GM21423 (cell line): ENCODE results near the gene KANK2.
"Not testable (repeated sequence)": the region's sequence is repeated elsewhere in the genome, so short reads cannot be mapped to it uniquely, and the experiment has no call there.

Source experiments
- ATAC-seq: cut with Tn5 transposase; IDR thresholded peaks from one replicate; pipeline ENCODE4 v1.9.1; 2021; ENCODE audit warnings: mild to moderate bottlenecking, moderate library complexity; ENCODE audit not compliant: unreplicated experiment

KANK2 gene

DNA sequence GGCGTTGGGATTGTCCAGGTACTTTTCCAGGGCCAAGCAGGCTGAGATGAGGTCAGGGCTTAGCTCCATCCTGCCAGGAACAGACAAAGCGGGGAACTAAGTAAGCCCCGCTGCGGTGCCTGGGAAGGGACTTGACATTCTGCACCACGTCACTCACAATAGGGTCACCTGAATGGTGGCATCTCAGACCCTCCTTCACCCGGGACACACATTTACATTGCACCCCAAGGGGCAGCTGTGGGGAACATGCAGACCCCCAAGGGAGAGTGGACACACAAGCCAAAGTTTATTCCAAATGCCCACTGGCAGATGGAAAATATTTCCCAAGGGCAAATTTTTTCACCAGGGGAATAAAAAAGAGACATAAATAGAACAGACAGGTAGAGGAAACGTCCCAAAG is 21.4 kb downstream of the KANK2 start:
- no peak for ATAC-seq

DNA sequence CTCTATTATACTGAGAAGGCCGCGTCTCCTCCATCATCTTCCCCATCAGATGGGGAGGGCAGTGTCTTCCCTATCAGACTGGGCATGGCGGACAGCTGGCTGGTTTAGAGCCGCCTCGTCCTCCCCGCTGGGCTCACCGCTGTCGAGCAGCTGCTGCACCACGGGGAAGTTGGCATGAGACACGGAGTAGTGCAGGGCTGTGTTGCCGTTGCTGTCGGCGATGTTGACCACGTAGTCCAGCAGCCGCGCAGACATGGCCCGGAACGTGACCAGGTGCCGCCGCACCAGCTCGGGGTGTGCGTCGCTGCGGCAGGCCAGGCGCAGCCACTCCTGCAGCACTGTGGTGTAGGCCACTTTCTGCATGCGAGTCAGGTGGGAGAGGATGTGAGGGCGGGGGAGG is 23.0 kb downstream of the KANK2 start:
- no peak for ATAC-seq

DNA sequence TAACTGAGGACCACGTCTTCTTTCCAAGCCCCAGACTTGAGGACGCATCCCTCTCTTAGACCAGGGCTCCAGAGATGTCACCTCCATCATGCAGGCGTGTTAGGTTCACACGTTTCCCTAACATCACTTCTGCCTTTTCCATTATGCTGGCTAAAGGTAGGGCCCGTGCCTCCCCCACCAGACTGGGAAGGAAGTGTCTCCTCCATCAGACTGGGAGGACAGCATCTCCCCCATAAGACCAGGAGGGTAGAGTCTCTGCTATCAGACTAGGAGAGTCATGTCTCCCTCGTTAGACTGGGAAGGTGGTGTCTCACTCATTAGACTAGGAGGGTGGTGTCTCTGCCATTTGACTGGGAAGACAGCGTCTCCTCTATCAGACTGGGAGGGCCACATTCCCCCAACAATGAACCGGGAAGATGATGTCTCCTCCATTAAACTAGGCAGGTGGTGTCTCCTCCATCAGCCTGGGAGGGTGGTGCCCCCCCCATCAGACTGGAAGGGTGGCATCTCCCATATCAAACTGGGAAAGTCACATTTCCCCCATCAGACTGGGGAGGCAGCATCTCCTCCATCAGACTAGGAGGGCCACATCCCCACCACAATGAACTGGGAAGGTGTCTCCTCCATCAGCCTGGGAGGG is 23.7 kb downstream of the KANK2 start:
- no peak for ATAC-seq

DNA sequence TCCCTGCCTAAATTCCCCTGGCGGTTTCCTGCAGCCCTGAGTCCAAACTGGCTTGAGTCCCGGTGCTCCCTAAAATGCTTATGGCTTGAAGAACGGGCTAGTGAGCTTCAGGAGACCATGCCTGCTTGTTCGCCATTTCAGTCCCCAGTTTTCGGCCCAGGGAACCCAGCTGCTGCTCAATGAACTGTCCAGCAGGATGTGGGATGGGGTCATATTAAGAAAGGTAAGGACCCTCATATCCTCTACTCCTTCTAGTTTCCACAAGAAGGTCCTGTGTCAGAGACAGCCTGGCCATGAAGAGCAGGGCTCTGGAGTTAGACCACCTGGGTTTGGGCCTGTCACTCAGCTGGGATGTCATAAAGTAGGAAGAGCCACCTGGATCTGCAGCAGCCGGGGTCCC is 24.8 kb downstream of the KANK2 start:
- no peak for ATAC-seq

DNA sequence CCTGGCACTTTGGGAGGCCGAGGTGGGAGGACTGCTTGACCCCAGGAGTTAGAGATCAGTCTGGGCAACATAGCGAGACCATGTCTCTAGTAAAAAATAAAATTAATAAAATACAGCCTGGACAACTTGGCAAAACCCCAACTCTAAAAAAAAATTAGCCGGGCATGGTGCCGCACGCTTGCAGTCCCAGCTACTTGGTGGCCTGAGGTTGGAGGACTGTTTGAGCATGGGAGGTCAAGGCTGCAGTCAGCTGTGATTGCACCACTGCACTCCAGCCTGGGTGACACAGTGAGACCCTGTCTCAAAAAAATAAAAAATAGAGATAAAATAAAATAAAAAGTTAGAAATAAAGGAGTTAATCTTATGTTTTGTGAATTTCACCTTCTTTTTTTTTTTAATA is 26.2 kb downstream of the KANK2 start:
- no peak for ATAC-seq

DNA sequence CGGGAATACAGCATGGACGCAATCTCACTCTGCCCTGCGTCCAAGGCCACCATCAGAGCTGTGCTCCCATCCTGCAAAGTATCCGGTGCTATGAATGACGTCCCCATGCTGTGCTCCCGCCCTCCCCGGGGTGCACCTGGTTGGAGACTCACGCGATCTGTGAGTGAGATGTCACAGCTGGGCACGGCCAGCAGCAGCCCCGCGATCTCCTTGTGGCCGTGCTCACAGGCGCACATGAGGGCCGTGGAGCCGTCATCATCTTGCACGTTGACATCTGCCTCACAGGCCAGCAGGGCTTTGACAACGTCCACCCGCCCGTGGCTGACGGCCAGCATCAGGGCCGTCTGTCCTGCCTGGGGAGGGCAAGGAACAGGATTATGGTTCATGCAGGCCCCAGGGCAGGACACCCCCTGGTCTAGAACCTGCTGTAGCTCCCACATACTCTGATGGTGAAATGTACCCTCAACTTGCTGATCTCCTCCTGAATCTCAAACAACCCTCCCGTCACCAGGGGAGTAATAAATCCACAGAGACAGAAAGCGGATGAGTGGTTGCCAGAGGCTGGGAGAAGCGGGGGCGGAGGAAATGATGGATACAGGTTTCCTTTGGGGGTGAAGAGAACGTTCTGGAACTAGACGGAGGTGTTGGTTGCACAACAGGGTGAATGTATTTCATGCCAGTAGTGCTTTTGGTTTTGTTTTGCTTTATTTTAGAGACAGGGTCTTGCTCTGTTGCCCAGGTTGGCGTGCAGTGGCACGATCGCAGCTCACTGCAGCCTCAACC is 27.3 kb downstream of the KANK2 start:
- no peak for ATAC-seq

DNA sequence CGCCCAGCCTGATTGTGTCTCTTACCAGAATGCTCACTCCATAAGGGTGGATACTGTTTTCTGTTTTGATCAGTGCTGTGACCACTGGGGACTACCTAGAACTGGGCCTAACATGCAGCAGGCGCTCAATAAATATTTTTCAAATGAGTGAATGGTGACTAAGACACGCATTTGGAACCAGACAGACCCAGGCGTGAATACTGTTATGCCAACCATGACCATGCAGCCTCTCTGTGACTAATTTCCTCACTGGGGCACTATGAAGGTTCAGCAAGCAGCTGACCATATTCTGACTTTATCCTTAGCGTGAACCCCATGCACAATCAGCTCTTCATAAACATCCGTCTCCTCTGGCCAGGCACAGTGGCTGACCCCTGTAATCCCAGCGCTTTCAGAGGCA is 28.8 kb downstream of the KANK2 start:
- no peak for ATAC-seq

DNA sequence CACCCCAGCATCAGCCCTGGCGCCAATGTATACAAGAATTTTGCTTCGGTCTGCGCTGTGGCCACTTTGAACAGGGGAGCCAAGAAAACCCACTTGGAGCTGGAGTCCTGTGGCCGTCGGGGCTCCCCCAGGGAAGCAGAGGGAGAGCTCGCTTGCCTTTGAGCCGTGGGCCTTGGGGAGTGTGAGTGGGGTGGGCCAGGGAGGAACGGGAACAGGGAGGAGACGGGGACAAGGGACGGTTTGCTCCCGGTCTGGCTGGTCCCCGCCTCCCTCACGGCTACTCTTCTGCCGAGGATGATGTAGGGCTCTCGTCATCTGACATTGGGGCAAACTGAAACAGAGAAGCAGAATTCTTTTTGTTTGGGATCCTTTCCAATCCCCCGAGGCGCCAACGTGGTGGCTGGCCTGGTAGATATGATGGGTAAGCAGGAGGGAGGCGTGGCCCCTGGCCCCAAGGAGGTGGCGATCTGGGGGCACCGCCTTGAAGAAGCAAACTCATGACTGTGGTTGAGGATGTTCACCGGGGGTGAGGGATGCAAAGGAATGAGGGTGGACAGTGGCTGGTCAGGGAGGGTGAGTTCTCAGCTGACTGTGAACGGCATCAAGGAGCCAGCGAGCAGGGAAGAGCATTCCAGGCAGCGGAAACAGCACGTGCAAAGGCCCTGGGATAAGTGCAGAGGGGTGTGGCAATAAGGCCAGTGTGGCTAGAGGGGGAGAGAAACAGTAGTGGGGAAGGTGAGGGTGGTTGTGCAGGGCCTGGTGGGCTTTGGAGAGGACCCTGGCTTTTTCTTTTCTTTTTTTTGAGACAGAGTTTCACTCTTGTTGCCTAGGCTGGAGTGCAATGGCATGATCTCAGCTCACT is 30.8 kb downstream of the KANK2 start:
- ATAC-seq, result no peak

DNA sequence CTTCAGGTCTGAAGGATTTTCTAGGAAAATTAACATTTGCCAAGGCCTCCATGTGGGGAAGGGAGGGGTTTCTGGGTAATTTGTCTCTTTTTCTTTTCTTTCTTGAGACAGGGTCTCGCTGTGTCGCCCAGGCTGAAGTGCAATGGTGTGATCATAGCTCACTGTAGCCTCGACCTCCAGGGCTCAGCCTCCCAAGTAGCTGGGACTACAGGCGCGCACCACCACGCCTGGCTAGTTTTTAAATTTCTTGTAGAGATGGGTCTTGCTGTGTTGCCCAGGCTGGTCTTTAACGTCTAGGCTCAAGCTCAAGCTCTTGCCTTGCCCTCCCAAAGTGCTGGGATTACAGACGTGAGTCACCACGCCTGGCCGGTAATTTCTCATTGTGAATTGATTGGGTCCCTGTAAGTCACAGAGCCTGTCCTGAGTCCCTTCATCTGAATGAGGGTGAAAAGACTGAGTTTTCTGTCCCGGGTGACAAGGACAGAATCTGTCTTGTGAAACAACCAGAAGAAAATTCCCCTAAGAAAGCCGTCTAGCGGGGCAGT is 31.8 kb downstream of the KANK2 start:
- ATAC-seq, result no peak

DNA sequence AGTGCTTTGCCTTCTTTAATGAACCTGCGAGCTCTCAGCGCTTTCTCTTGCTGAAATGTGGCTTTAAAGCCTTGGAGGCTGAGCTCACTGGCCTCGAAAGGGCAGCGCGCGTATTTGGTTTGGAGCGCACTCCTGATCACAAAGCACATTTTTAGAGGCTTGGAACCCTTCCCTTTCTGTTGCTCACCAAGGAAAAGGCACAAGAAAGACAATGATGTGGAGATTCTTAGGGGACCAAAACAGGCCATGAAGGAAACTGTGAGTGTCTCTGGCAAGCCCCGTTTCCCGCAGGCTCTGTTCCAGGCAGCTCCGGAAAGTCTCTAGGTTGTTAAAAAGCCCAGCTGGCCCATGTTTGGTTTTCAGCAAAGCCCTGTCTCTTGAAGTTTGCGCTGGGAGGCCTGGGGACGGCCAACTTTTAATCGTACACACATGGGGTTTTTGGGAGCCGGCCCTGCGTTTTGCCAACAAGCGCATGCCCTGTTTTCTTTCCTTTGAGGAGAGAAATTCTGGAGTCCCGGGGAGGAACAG is 32.4 kb downstream of the KANK2 start:
- ATAC-seq, result no peak

DNA sequence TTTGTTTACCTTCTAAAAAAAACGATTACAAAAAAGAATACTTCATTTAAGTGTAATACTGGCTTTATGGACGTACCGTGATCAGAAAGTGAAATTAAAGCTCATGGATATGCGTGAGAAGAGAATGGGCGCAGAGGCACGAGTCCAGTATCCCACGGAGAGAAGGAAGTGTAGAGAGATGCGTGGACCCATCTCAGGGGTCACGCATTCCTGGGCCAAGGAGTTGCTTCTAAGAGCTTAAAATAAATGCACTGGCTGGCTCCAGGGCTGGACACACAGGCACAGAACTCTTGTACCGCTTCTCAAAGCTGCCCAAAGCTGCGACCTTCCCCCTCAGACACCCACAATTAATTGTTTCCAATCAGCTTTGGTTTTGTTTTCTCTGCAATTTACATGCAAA is 33.0 kb downstream of the KANK2 start:
- ATAC-seq, result no peak

DNA sequence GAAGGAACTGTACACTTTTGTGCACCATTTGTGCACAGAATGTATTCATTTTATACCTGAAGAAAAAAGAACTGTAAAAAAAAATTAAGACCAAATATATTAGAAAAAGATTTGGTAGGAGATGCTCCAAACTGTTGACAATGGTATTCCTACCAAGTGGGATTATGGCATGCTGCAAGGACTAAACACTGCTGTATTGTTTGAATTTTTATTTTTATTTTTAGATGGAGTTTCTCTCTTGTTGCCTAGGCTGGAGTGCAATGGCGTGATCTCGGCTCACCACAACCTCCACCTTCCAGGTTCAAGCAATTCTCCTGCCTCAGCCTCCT is 36.9 kb downstream of the KANK2 start:
- ATAC-seq, result not testable (repeated sequence)

DNA sequence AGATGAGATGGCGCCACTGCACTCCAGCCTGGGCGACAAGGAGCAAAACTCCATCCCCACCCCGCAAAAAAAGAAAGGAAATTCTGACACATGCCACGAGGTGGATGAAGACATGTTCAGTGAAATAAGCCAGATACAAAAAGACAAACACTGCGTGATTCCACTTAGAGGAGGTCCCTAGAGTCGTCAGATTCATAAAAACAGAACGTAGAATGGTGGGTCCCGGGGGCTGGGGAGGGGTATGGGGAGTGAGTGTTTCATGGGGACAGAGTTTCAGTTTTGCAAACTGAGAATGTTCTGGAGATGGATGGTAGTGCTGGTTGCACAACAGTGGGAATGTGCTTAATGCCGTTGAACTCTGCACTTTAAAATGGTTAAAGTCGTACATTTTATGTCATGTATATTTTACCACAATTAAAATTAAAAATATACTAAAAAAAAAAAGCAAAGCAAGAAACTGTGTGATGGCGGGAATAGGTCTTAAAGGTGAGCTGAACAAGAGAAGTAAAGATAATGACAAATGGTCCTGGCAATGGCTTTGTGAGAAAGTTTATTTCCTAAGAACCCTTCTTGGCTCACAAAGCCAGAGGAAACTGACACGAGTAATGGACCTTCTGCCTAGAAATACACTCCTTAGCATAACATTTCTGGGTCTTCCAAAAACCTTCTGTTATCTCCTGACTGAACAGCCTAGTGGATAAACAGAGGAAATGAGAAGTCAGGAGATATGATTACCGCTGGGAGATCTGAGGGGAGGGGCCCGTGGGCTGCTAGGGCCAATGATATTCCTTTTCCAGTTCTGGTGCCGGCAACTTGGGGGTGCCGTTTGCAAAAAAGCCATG is 37.5 kb downstream of the KANK2 start:
- no peak for ATAC-seq

DNA sequence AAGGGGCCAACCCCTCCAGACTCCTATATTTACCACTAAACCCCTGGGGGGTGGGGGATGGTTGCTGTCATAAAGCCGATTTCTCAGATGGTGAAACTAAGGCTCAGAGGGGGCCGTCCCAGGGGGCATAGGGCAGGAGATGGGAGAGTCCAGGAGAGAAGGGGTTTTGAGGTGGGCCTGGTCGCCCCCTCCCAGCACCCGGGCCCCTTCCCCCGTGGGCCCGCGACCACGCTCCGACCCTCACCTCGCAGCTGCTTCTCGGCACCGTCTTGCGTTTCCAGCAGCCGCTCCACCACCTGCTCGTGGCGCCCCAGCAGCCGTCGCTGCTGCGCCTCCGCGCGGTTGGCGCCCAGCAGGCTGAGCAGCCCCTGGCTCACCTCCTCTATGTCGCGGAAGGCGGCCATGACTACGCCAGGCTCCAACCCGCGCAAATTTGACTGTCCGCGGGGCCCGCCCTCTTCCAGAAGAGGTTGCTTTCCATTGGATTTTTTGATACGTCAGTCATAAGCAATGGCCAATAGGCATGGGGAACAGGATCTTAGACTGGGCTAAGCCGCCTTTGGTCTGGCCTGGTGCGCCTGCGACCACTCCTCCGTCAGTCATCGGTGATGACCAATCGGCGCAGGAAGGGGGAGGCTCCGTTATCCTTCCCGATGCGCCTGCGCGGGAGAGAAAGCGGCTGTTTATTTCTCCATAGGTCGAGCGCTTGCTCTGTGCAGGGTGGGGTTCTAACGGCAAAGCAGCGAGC is 41.8 kb downstream of the KANK2 start, which contains the start of gene SPC24:
TSS of gene SPC24 (minus strand) at position 410 of the 748 bp plus-strand sequence. CDS start at position 404, 6 bp downstream.
- peak; percentile 97 for ATAC-seq

DNA sequence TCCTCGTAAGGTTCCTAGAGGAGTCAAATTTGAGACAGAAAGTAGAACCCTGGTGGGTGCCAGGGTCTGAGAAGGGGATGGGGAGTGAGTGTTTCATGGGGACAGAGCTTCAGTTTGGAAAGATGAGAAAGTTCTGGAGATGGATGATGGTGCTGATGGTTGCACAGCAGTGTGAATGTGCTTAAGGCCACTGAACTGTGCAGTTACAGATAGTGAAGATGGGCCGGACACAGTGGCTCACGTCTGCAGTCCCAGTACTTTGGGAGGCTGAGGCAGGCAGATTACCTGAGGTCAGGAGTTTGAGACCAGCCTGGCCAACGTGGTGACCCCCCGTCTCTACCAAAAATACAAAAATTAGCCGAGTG is 42.7 kb downstream of the KANK2 start:
- no peak for ATAC-seq

DNA sequence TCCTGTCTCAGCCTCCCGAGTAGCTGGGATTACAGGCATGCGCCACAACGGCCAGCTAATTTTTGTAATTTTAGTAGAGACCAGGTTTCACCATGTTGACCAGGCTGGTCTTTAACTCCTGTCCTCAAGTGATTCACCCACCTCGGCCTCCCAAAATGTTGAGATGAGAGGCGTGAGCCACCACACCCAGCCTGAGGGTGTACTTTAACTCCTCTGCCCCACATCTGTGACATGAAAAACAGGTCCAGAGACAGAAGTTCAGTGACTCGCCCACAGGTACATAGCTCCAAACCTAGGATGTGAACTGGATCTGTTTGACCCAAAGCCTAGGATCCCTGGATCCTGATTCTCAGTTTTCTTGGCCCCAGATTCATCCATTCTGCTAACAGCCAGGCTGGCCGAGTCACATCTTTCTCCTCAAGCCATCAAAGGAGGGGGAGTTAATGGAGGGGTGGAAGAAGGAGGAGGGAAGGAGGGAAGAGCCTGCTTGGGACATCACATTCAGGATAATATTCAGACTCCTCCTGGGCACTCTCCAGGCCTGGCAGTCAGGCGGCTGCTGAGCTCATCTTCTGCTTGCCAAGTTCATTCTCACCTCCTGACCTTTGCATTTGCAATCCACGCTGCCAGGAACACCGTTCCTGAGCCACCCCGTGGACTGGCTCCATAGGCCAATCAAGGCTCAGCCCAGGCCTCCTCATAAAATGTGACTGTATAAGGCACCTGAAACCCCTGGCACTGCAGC is 44.9 kb downstream of the KANK2 start:
- no peak for ATAC-seq

DNA sequence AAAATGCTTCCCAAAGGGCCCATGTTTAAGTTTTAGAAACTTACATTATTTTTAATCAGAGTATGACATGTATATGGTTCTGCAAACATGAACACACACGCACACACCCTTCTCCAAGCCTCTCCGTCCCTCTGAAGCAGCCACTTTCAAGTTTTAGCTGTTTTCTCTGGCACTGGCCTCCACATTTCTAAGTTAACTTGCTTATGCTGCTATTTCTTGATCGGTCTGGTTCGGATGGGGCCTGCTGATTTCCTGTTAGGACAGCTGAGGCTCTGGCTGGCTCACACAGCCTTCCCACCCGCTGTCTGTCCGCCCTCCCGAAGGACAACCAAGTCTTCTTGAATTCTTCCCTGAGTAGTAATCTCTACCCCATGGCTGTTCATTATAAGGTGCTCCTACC is 46.2 kb downstream of the KANK2 start:
- no peak for ATAC-seq

DNA sequence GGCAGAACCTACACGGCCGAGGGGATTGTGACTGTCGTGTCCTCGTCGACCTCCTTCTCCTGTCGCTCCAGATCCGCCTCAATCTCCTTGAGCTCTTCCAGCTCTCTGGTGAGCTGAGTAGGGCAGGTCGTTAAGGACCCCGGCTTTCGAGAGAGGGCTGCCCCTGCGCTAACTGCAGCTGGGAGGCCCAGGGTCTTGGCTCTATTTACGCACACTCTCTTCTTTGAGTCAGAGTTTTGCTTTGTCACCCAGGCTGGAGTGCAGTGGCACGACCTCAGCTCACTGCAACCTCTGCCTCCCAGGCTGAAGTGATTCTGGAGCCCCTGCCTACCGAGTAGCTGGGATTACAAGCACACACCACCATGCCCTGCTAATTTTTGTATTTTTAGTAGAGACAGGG is 49.3 kb downstream of the KANK2 start:
- no peak for ATAC-seq

DNA sequence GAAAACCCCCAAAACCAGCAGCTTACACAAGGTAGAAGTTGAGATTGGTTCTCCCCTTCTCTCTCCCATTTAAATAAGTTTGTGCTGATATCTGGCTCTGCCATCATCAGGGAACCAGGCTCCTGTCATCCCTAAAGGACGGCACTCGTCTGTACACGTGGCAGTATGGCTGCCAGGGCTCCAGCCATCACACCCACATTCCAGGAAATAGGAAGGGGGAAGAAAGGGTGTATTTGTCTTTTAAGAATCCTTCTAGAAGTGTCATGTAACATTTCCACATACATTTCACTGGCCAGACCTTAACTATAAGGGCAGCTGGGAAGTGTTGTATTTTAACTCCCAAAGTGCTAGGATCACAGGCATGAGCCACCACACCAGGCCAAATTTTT is 51.8 kb downstream of the KANK2 start:
- ATAC-seq, result no peak
